ENCODE results near the gene CERS1. TPM values are rescaled to one million over a fixed set of nuclear protein-coding genes. Genes with fewer than 3 reads are reported as not detected.

CERS1 gene
- total RNA-seq, 1 experiment from 2014 or later, result 0.96 TPM

DNA sequence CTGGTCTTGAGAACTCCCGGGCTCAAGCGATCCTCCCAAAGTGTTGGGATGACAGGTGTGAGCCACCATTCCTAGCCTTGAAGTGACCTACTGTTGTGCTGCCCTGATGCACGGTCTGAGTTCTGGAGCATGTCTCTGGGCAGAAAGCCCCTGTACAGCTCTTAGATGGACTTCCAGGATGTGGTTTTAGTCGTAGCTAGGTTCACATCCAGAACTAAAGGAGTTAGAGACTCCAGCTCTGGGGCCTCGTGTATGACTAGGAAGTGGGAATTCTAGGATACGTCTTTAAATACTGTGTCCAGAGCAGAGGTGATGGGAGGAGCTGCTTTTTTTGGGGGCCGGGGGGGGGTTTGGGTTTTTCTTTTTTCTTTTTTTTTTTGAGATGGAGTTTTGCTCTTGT is 52.0 kb downstream of the CERS1 start (continued):
- TF ChIP-seq YY1 (IDR thresholded peaks at IDR 0.05; ENCODE audit: extremely low read depth, insufficient replicate concordance, low read depth, low read length) (no peak), FOSL1 (IDR thresholded peaks at IDR 0.05; ENCODE audit: low read depth) (no peak), SIN3A (IDR thresholded peaks at IDR 0.05; ENCODE audit: low read depth) (no peak), EGR1 (IDR thresholded peaks at IDR 0.05; ENCODE audit: low read depth) (no peak), POLR2A (IDR thresholded peaks at IDR 0.05; ENCODE audit: borderline replicate concordance, extremely low read depth, insufficient read depth, insufficient read length) (no peak), POLR2AphosphoS5 (IDR thresholded peaks at IDR 0.05; ENCODE audit: low read depth, low read length) (no peak), CBX3 (IDR thresholded peaks at IDR 0.05; ENCODE audit: low read depth) (no peak), MAX (IDR thresholded peaks at IDR 0.05) (no peak), RAD21 (IDR thresholded peaks at IDR 0.05; ENCODE audit: low read depth) (no peak), JUND (IDR thresholded peaks at IDR 0.05) (no peak)

- H3K36me3 ChIP-seq (ENCODE audit: control insufficient read depth in 1 of 2, insufficient read depth in 2 of 2, low read length in 2 of 2), result peaks cover 10 to 17% of the 10 kb centered on the region in 2 experiments; a peak in 2 of 4 replicates
- POLR2A ChIA-PET, result interaction anchor here (0.9 kb wide), 1 partner anchor 10 kb away, joined by 3 read pairs; the partner anchor contains the start of gene UPF1
- no peak overlapping the region for H2AFZ ChIP-seq (ENCODE audit: low read depth, low read length, poor library complexity, severe bottlenecking)
- H3K27ac ChIP-seq (ENCODE audit: low read depth, low read length), result no peak overlapping the region
- H3K4me2 ChIP-seq (ENCODE audit: low read length), result no peak overlapping the region
- no peak overlapping the region for H3K9ac ChIP-seq (ENCODE audit: low read length)
- no peaks in the 10 kb centered on the region for H3K9me2 ChIP-seq (ENCODE audit: insufficient read depth)
- BruUV-seq (replicated peaks), result no TSS peak
- TF ChIP-seq FOSL1 (IDR thresholded peaks at IDR 0.05; ENCODE audit: low read depth) (no peak), ZNF274 (IDR thresholded peaks at IDR 0.05; ENCODE audit: low read depth, low read length) (no peak), SP1 (IDR thresholded peaks at IDR 0.05; ENCODE audit: low read depth) (no peak), ATF3 (IDR thresholded peaks at IDR 0.05) (no peak)
- 0 out of 4 replicates have a peak, but pooled peaks cover 0 to 4% of the 10 kb centered on the region in 2 experiments for H3K4me1 ChIP-seq (ENCODE audit: control insufficient read depth in 1 of 2, insufficient read depth in 2 of 2, low read length in 2 of 2)
- H3K27me3 ChIP-seq (ENCODE audit: insufficient read depth, low read length), result no peaks in the 10 kb centered on the region
- DNase-seq (ENCODE audit: low read depth, low spot score), result no peak
- H3K4me3 ChIP-seq (replicated peaks in 1 of 2; ENCODE audit: low read depth in 1 of 2, low read length in 2 of 2), result no peak overlapping the region
- no peak for ATAC-seq
- peaks cover 17% of the 10 kb centered on the region; the same call in 1 of the 2 replicates for H4K20me1 ChIP-seq (ENCODE audit: insufficient read depth)
- RAD21 ChIA-PET (ENCODE audit: low non-redundant PET in 1 of 2, low total read pairs in 2 of 2, uncharacterized antibody in 2 of 2, unreplicated experiment in 2 of 2), result no interaction called here
- intact Hi-C loops (cut with micrococcal nuclease), result no loop called here
- peaks cover 99% of the 10 kb centered on the region for H3K79me2 ChIP-seq (ENCODE audit: insufficient read depth, low read length)
- CTCF ChIA-PET, result interaction anchor here (1.0 kb wide), 1 partner anchor 254 kb away, joined by 3 read pairs; the partner anchor contains the start of gene REX1BD
- no peaks in the 10 kb centered on the region for H3K9me3 ChIP-seq (ENCODE audit: control insufficient read depth in 1 of 2, insufficient read depth in 1 of 2, low read depth in 1 of 2, low read length in 2 of 2)
Observed at GRCh38 chr19:18842166-18842565, 53.8 kb downstream of the CERS1 start.

Measured in HCT116 (cell line).